HG03097 (cell line): Measurements from ENCODE around the gene ALPK3.

Experiments used
- ATAC-seq: cut with Tn5 transposase; IDR thresholded peaks from one replicate; pipeline ENCODE4 v1.9.1; 2021; ENCODE audit not compliant: unreplicated experiment, low FRiP score

The ALPK3 gene

GRCh38 chr15:84821501-84822021 lies 4.4 kb downstream of the ALPK3 start:
- no peak for ATAC-seq

DNA sequence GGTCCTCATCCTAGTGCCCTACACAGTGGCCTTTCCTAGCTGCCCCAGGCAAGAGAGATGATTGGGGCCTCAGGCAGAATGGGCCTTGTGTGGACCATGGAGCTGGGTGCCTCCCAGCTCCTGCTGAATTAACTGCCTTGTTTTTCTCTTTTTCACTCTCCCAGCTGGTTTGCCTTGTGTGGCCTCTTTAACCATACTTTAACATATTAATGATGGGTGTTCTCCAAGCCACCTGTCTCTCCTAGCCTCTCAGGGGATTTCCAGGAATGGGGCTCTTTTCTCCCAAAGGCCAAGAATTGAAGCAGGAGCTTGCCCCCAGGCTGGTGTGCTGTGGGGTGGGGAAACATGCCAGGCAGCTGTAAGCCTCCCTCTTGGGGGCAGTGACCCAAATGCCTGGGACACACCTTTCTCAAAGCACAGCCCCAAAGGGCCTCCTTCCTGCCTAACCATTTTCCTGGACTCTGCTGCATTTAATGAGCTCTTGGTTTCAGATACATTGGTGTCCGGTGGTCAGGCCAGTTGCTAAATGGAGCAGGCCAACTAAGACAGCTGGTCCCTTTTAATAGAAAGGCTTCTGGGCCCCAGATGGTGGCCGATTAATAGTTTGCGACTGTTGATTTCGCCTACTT lies 5.6 kb downstream of the ALPK3 start:
- ATAC-seq: no peak

DNA sequence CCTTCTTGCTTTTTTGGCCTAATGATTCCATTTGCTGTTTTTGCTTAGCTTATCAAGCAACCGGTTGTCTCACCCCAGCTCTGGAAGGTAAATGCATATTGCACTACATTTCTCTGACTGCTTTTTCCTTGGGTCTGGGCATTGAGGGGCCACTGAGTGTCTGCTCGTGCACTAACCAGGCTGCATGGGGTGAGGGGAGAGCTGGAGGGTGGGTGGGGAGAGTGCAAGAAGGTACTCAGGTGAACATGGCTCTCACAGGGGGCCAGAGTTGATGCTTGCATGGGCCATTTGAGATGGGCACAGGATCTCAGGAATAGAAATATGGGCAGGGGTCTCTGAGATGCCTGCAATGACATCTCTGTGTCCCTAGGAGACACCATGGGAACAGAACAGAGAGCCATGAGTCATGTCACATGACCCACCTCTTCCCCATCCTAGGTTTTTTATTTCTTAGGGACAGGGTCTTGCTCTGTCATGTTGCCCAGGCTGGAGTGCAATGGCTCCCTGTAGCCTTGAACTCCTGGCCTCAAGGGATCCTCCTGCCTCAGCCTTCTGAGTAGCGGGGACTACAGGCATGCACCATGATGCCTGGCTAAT lies 6.2 kb downstream of the ALPK3 start:
- no peak for ATAC-seq

DNA sequence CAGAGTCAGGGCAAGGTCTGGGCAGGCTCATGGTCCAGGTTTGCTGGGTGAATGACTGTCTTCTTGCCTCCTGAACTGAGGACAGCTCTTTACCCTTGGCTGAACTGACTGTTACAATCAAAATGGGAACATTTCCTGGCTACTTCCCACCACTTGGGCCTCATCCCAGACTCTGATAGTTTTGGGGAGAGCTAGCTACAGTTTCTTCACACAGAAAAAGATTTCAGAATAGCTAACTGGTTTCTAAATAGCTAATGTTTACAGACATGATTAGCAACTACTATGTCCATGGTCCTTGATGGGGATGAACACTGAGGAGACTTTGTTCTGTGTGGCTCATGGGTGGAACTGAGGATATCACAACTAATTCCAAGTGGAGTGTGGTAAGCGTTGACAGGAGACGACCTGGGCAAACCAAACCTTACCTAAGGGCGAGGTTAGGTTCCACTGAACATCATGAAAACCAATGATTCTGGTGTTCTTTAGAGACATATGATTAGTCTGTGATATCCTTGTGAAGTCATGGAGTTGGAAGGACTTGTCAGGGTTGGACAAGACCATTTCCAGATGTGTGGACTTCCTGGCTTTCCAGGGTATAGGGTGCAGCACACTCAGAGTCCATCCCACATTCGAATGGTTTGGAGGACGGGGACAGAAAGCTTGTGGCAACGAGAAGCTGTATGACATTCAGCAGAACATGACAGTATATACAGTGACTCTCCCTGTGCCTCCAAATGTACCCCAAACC lies 7.3 kb downstream of the ALPK3 start:
- no peak for ATAC-seq

GRCh38 chr15:84826369-84826823 lies 9.2 kb downstream of the ALPK3 start:
- ATAC-seq: no peak

GRCh38 chr15:84827246-84827645 lies 10.1 kb downstream of the ALPK3 start:
- ATAC-seq: no peak

DNA sequence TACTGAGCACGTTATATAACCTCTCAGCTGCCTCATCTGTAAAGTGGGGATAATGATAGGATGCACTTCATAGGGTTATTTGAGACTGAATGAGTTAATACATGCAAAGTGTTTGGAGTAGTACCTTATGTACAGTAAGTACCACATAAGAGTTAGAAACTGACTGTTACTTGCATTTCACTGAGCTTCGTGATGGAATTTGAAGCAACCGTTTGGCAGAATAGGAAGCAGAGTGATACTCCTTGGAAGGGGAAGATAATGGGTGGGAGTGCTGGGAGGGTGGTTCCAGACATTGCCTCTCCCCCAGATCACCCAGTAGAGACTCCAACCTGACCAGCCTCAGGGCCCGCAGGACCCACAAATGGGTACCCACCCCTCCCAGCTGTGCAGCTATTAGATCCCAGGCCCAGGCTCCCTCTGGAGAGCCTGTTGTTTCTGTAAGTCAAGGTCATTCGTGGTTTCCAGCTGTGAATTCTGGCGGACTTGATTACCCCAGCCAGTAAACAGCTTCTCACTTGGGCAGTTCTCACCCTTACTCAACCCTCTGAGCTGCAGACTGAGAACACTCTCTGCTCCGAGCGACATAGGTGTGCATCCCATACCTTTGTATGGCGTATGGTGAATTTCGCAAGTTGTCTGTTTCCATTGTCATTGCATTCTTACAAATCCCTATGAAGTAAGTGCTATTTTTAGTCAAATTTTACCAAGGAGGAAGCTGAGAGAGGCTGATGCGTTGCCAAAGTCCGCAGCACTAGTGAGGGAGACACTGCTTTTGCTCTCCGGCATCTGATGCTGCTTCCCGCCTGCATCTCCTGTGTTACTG lies 11.1 kb downstream of the ALPK3 start:
- no peak for ATAC-seq

GRCh38 chr15:84829428-84829827 lies 12.3 kb downstream of the ALPK3 start:
- no peak for ATAC-seq

DNA sequence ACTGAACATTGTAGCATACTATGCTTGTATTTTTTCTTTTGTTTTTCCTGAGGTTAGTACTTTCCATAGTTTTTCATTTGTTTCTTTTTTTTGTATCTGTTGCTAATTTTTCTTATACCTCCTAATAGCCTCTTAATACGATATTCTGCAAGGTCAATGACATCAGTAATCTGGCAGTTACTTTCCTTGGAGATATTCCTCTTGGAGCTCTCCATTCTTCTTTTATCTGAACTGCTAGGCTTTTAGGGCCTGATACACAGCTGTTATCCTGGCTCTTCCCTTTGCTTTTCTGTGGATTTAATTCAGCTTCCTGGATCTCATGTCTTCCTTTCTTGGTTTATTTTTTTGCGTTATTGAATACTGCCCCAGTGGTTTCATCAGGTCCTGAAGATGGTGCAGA lies 12.9 kb downstream of the ALPK3 start:
- ATAC-seq: no peak

DNA sequence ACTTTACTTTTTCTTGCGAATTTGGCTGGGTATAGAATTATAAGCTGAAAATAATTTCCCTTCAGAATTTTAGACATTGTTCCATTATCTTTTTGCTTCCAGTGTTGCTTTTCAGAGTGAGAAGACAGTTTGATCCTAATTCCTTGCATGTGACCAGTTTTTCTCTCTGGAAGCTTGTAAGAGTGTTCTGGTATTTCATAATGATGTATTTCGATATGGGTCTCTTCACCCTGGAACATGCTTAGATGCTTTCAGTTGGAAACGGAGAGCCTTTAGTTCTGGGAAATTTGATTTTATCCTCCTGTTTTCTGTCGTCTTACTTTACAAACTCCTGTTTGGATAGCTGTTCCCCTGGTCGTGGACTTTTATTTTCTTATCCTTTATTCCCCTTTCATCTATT lies 13.9 kb downstream of the ALPK3 start:
- ATAC-seq: no peak

DNA sequence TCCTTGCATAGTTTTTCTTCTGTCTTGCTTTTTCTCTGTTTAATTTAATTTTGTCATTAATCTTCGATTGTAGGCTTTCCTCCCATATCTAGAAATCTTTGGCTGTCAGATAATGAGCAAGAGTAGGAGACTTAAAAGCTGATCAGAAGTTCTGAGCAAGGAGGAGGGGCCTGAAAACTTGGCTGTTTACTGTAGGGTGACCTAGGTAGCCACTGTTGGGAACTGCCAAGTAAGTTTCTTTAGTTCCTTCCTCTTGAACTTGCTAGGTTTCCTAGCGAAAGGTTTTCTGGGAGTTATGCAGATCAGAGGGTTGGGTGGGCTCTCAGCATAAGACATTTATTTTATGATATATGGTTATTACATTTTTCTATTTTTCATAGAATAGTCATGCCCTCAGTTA lies 14.5 kb downstream of the ALPK3 start:
- no peak for ATAC-seq

- no peak for ATAC-seq
Measured at GRCh38 chr15:84832448-84833040, 15.4 kb downstream of the ALPK3 start.

DNA sequence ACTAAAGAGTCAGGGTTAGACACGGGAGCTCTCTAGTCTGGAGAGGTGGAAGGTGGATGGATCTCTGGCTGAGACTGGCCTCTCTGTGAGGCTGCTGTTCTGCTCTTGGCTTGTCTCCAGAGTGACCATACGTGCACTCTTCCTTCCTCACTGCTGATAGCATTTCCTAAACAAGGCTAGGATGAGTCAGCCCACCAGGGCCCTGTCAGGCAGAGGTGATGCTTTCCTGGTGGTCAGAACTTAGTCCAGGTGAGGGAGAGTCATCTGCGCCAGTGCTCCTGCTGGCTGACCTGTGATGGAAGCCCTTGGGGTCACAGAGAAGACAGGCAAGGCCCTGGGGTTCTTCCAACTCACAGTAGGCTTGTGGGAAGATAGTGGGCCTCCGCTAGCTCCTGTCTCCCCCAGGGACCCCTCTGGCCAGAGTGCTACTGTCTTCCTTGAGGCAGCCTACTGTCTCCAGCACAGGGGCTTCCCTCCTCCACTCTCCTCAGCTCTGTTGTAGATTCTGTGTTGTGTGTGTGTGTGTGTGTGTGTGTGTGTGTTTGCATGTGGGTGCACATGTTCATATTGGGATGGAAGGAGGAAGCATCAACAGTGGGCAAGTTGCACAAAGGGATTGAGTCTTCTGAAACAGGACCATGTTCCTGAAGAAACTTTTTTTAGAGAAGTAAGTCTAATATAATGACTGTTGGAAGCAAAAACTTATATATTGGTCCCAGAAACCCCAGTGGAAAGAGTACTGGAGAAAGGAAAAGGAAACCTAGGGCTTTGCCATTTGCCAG lies 16.5 kb downstream of the ALPK3 start:
- no peak for ATAC-seq

- ATAC-seq: no peak
Measured at GRCh38 chr15:84834229-84834955, 17.2 kb downstream of the ALPK3 start.

- no peak for ATAC-seq
Measured at GRCh38 chr15:84834969-84835368, 17.8 kb downstream of the ALPK3 start.

DNA sequence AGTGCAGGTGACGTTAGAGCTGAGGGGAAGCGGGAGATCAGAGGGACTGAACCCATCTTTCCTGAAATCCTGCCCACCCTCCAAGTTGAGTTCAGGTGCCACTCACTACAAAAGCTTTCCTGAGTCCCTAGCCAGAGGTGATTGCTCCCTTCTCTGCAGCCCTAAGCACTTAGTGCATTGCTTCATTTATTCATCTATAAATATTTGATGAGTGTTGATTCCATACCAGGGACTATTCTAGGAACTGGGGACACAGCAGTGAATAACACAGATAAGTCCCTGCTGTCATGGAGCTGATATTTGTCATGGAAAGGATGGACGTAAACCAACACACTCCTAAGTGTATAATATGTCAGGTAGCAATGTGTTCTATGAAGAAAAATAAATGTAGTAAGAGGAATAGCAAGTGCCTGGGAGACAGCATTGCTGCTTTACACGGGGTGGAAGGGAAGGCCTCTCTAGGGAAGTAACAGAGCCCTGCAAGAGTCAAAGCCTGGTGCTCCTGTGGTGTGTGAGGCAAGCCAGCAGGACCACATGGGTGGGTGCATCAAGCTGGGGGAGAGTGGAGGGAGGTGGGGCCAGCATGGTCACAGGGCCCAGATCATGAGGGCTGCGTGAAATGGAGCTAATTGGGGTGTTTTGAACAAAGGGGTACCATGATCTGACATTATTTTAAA lies 18.6 kb downstream of the ALPK3 start:
- ATAC-seq: no peak

GRCh38 chr15:84836844-84837243 lies 19.7 kb downstream of the ALPK3 start:
- no peak for ATAC-seq

DNA sequence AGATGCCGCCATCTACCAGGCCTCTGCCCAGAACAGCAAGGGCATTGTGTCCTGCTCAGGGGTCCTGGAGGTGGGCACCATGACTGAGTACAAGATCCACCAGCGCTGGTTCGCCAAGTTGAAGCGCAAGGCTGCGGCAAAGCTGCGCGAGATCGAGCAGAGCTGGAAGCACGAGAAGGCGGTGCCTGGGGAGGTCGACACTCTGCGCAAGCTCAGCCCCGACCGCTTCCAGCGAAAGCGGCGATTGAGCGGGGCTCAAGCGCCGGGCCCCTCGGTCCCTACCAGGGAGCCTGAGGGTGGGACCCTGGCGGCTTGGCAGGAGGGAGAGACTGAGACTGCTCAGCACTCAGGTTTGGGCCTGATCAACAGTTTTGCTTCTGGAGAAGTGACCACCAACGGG lies 22.6 kb downstream of the ALPK3 start:
- ATAC-seq: no peak

- no peak for ATAC-seq
Measured at GRCh38 chr15:84840255-84840654, 23.1 kb downstream of the ALPK3 start.
